Measurements from ENCODE around the gene ATAD3C. TPM values are rescaled to one million over a fixed set of nuclear protein-coding genes. Genes with fewer than 3 reads are reported as not detected.
"Not testable (repeated sequence)": the region's sequence is repeated elsewhere in the genome, so short reads cannot be mapped to it uniquely, and the experiment has no call there.

ATAD3C gene
- total RNA-seq, 4 donors from 2014 or later: 0.32 to 2.4 (median 0.58) TPM

GRCh38 chr1:1426496-1427105 is 22.9 kb upstream of the ATAD3C start:
- no peak for DNase-seq (ENCODE audit: extremely low spot score)
- no peaks in the 10 kb centered on the region for H3K9me3 ChIP-seq
- H3K27ac ChIP-seq (replicated peaks in 1 of 4): peak overlapping the region in 3 of 4 donors; percentile 5 to 98 (median 28)
- intact Hi-C loops (cut with DNase I): no loop called here
- no peaks in the 10 kb centered on the region for H3K27me3 ChIP-seq
- H3K4me1 ChIP-seq: peaks cover 36 to 74% (median 56%) of the 10 kb centered on the region in 4 donors
- H3K4me3 ChIP-seq: no peak overlapping the region
- WGBS: 44% methylated on average over 12 of the region's 19 CpGs
- no peaks in the 10 kb centered on the region for H3K36me3 ChIP-seq
- TF ChIP-seq POLR2AphosphoS5 (IDR thresholded peaks at IDR 0.05): no peak
- no peak for TF ChIP-seq CTCF (IDR thresholded peaks at IDR 0.05)
- TF ChIP-seq EP300 (IDR thresholded peaks at IDR 0.05): no peak
- TF ChIP-seq POLR2A (IDR thresholded peaks at IDR 0.05; ENCODE audit: low read depth): no peak

GRCh38 chr1:1427106-1427819 is 22.2 kb upstream of the ATAD3C start:
- Histone ChIP-seq H3K4me1 (peaks cover 42 to 74% (median 61%) of the 10 kb centered on the region in 4 donors), H3K4me3 (peak overlapping the region; percentile 62 to 70 (median 62)), H3K36me3 (no peaks in the 10 kb centered on the region), H3K27ac (replicated peaks in 1 of 4) (peak overlapping the region; percentile 78 to 98 (median 97)), H3K27me3 (no peaks in the 10 kb centered on the region), H3K9me3 (no peaks in the 10 kb centered on the region)
- TF ChIP-seq POLR2AphosphoS5 (IDR thresholded peaks at IDR 0.05) (peak in 1 of 2 donors; percentile 11), EP300 (IDR thresholded peaks at IDR 0.05) (no peak)
- intact Hi-C loops (cut with DNase I): no loop called here
- 36% methylated on average over 17 of the region's 66 CpGs for WGBS
- no peak for DNase-seq (ENCODE audit: extremely low spot score)

- no peak for TF ChIP-seq EP300 (IDR thresholded peaks at IDR 0.05)
- TF ChIP-seq POLR2AphosphoS5 (IDR thresholded peaks at IDR 0.05): no peak
- no peak for TF ChIP-seq POLR2A (IDR thresholded peaks at IDR 0.05; ENCODE audit: low read depth)
- no peak for TF ChIP-seq CTCF (IDR thresholded peaks at IDR 0.05)
- no peak for DNase-seq (ENCODE audit: extremely low spot score)
- intact Hi-C loops (cut with DNase I): no loop called here
- Histone ChIP-seq H3K9me3 (no peaks in the 10 kb centered on the region), H3K4me3 (peak overlapping the region; percentile 62 to 70 (median 62)), H3K36me3 (no peaks in the 10 kb centered on the region), H3K4me1 (peaks cover 47 to 74% (median 62%) of the 10 kb centered on the region in 4 donors), H3K27ac (replicated peaks in 1 of 4) (peak overlapping the region; percentile 96 to 98 (median 97)), H3K27me3 (no peaks in the 10 kb centered on the region)
- WGBS: no CpG with 5 or more reads among the region's 22 CpGs
These were observed 21.7 kb upstream of the ATAD3C start for GRCh38 chr1:1427820-1428148.

- H3K9me3 ChIP-seq: no peaks in the 10 kb centered on the region
- H3K4me3 ChIP-seq: no peak overlapping the region
- WGBS: 75% methylated on average over 16 of the region's 19 CpGs
- H3K27ac ChIP-seq (replicated peaks in 1 of 4): peak overlapping the region; percentile 96 to 98 (median 97)
- intact Hi-C loops (cut with DNase I): no loop called here
- H3K4me1 ChIP-seq: peaks cover 51 to 76% (median 65%) of the 10 kb centered on the region in 4 donors
- DNase-seq (ENCODE audit: extremely low spot score): no peak
- no peaks in the 10 kb centered on the region for H3K27me3 ChIP-seq
- TF ChIP-seq POLR2AphosphoS5 (IDR thresholded peaks at IDR 0.05): no peak
- TF ChIP-seq CTCF (IDR thresholded peaks at IDR 0.05): no peak
- TF ChIP-seq EP300 (IDR thresholded peaks at IDR 0.05): no peak
- no peak for TF ChIP-seq POLR2A (IDR thresholded peaks at IDR 0.05; ENCODE audit: low read depth)
- no peaks in the 10 kb centered on the region for H3K36me3 ChIP-seq
These were observed 21.3 kb upstream of the ATAD3C start for GRCh38 chr1:1428174-1428573.

- H3K4me3 ChIP-seq; intact Hi-C loops (cut with DNase I); H3K9me3 ChIP-seq; H3K36me3 ChIP-seq; DNase-seq (ENCODE audit: extremely low spot score); H3K27me3 ChIP-seq: not testable (repeated sequence)
- Histone ChIP-seq H3K27ac (replicated peaks in 1 of 4) (peak overlapping the region; percentile 96 to 98 (median 97)), H3K4me1 (peaks cover 59 to 84% (median 73%) of the 10 kb centered on the region in 4 donors)
- WGBS: 92% methylated on average over 6 of the region's 6 CpGs
These were observed 20.5 kb upstream of the ATAD3C start for GRCh38 chr1:1428967-1429366.
